HG02678 (cell line): ENCODE results near the gene NLRP5.
"Not testable (repeated sequence)": the region's sequence is repeated elsewhere in the genome, so short reads cannot be mapped to it uniquely, and the experiment has no call there.

Source experiments
- ATAC-seq: cut with Tn5 transposase; IDR thresholded peaks from one replicate; pipeline ENCODE4 v1.9.1; 2021; ENCODE audit warnings: mild to moderate bottlenecking, moderate library complexity; ENCODE audit not compliant: unreplicated experiment

Gene NLRP5

DNA sequence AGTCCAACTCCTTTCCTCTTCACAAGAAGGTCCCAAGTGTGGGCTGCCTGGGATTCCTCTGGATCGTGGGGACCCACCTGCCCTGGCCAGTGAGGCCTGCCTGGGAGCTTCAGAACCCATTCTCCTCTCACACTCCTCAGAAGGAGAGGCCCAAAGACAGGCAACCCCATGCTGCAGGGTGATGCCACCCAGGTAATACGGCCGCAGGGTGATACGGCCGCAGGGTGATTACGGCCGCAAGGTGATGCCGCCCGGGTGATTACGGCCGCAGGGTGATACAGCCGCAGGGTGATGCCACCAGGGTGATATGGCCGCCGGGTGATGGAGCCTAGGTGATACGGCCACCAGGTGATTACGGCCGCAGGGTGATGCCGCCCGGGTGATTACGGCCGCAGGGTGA lies 111.7 kb downstream of the NLRP5 start:
- ATAC-seq = not testable (repeated sequence)

- ATAC-seq = no peak
Measured at GRCh38 chr19:56098731-56099568, 112.4 kb downstream of the NLRP5 start.

- no peak for ATAC-seq
Measured at GRCh38 chr19:56099638-56100539, 113.3 kb downstream of the NLRP5 start.

DNA sequence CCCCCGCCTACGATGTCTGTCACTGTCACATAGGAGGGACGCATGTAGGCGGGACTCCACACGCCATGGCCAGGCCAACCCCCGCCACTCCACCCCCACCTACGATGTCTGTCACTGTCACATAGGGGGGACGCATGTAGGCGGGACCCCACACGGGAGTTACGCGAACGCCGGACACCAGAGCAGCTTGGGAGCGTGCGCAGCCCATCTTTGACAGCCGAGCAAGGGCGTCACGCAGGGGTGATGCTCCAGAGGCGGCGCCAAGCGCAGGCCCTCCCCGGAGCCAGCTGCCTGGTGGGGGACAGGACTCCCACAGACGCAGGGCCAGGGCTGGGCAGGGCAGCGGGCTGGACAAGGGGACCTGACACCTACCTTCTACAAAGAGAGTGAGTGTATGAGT lies 114.5 kb downstream of the NLRP5 start:
- no peak for ATAC-seq

DNA sequence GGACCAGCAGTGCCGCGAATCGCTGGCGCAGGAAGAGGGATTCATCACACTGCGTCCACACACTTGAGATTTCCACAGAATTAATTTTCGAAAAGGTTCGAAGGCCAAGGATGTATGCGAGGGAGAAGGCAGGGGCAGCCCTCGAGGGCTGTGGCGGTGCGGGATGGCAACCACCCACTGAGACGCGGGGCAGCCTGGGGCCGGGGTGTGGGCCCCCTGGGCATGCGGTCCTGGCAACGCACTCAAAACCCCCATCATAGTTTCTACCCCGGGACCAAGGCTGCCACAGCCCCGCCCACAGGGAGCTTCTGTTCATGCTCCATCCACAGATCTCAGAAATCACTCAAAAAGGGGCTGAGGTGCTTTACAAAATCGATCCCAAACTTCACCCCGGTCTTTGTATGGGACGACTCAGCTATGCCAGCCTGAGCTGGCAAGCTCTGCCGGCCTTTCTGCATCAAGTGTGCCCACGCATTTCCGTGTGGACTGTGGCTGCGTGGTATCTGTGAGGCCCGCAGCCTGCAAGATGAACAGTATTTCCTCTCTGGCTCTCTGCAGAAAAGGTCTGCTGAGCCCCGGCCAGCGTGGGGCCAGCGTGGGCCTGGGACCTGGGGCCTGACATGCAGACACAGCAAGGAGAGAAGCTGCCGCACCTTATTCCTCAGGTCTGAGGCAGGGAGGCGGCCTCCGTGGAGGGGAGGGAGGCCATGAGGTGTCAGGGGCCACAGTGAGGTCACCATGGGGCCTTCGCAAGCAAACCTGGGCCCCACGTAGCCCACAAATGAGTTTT lies 115.4 kb downstream of the NLRP5 start:
- ATAC-seq = no peak

GRCh38 chr19:56103027-56103614 lies 116.5 kb downstream of the NLRP5 start:
- no peak for ATAC-seq

- no peak for ATAC-seq
Measured at GRCh38 chr19:56104423-56104822, 117.8 kb downstream of the NLRP5 start.

DNA sequence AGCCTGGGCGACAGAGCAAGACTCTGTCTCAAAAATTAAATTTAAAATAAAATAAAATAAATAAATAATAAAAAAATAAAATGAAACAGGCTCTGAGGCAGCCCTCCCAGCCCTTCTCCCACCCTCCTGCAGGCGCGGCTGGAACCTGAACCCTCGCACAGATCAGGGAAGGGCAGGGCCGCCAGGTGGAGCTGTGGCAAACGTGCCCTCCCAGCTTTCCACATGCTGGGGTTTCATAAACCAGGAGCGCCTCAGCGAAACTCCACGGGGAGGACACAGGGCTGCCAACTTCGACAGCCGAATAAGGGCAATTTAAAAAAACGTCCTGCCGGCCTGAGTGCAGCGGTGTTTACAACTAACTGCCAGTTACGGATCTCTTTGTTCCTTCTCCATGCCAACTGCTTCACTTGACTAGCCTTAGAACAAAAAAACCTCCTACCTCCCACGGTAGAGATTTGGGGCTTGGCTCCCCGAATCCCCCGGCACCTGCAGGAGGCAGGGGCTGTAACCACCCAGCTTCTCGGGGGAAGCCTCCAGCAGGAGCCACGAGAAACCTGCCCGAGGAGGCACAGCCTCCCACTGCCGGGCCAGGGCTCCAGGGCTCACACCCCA lies 118.6 kb downstream of the NLRP5 start:
- no peak for ATAC-seq

- ATAC-seq = not testable (repeated sequence)
Measured at GRCh38 chr19:56105831-56106396, 119.3 kb downstream of the NLRP5 start.

- no peak for ATAC-seq
Measured at GRCh38 chr19:56106397-56106849, 119.8 kb downstream of the NLRP5 start.

- no peak for ATAC-seq
Measured at GRCh38 chr19:56106993-56107392, 120.4 kb downstream of the NLRP5 start.

DNA sequence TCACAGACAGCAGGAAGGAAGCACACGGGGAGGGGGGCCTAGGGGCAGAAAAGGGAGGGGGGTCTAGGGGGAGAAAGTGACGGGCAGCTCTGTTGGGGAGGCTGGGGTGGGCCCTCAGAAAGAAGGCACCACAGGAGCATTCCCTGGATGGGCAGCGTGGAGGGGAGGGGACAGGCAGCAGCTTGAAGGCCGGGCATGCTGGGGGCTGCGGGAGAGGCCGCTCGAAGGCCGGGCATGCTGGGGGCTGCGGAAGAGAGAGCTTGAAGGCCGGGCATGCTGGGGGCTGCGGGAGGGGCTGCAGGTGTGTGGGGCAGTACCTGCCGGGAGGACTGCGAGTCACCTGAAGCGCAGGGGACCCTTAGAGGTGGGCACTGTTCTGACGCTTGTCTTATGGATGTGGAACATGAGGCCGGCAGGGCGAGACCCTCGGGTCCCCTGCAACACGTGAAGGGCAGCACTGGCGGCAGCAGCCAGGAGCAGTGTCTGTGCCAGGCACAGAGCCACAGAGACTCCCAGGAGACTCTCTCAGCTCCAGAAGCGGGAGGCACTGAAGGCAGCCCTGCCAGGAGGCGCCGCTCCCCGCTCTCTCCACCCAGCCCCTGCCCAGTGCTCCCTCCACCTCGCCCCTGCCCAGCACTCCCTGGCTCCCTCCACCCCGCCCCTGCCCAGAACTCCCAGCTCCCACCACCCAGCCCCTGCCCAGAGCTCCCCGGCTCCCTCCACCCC lies 121.2 kb downstream of the NLRP5 start:
- ATAC-seq = no peak

DNA sequence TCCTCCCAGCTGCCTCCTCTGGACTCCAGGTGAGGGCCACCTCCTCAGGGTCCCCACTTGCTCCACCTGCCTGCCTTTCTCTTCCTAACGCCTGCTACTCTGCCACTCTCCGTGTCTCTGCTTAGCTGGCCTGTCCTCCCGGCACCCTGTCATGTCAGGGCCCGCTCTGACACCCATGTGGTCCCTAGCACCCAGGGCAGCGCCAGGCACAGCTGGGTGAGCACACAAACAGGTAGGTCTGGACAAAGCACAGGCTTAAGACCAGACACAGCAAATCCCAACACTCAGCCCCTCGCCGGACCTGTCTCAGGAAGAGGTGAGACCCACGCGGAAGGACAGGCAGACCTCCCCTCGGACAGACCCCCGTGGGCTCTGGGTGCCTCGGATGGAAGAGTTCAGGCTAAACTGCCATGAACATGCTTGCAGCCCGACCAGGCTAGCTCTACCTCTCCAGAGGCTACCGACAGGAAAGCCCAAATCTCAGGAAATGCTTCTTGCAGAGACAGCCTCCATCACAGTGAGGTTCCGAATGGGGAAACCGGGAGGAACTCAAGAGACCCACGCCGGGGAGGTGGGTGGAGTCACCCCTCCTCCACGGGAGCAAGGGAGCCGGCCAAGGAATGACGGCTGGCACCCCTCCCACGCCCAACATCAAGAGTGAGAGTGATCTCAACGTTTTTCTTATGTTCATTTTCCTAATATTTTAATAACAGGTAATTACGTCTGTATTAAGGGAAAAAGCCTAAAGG lies 122.0 kb downstream of the NLRP5 start:
- ATAC-seq = no peak

GRCh38 chr19:56109226-56109625 lies 122.7 kb downstream of the NLRP5 start:
- peak; percentile 31 for ATAC-seq

DNA sequence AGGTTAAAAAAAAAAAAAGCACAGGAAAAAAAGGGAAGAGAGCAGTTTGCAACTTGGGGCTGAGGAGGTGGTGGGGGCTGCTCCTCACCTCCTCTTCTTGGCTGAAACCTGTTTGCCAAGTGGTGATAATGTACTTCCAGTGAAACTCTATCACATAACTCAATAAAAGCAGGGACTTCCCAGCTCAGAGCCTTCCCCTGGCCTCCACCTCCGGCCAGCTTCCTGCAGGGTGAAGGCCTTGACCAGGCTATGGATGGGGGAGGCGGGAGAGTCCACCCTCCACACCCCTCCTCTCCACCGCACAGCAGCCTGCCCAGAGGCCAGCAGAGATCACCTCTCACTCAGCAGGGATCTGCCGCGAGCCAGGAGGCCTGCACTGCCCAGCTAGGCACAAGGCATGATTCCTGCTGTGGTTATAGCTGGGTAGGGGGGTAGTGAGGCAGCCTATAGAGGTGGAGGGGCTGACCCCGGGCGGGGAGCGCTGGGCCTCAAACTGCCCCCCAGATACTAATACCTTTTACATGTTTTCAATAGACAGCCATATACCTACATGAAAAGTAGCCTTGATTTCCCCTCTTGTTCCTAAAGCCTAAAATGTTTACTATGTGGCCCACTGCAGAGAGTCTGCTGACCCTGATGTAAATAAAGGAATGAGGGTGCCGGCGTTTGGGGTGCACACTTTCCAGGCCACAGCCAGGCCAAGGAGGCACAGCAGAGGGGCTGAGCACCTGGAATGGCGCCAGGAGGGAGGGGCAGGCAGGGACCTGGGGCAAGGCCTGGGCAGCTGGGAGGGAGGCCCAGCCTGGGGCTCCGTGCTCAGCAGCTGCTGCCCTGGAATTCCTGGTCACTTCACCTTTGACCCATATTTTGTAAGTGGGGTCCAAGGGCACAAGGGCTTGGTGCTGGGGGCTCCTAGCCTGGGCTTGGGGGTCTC lies 124.2 kb downstream of the NLRP5 start:
- no peak for ATAC-seq
